HG03175 (cell line): Measurements from ENCODE around the gene FILIP1L.

Source experiments
- ATAC-seq: cut with Tn5 transposase; IDR thresholded peaks from one replicate; pipeline ENCODE4 v1.9.1; 2021; ENCODE audit warnings: mild to moderate bottlenecking, moderate library complexity; ENCODE audit not compliant: unreplicated experiment

The FILIP1L gene

DNA sequence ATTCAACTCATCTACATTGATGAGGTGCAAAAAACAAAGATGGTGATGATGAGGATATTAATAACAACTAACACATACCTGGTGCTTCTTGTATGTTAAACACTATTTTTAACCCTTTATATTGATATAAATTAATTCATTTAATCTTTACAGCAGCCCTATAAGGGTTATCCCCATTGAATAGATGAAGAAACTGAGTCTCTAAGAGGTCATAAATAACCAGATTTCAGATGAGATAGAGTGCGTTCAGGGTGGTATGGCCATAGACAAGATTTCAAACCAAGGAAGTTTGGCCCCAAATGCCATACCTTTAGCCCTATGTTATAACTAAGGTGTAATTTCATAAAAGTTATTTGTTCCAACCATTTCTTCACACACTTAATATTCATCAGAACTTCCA lies 214.1 kb downstream of the FILIP1L start:
- no peak for ATAC-seq

DNA sequence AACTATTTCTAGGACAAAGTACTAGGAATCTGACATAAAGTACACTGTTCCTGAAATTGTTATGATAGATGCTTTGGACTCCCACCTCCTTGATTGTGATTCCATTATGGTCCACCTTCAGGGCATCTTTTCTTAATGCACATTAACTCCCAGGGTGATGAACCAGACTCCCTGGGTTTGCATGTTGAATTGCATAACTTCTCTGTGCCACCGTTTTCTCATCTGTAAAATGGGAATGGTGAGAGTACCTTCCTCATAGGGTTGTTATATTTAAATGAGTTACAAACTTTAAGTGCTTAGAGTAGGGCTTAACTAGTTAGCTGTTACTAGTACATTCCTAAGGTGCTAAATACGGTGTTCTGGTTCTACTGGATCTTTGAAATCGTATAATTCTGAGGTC lies 214.7 kb downstream of the FILIP1L start:
- ATAC-seq = no peak

DNA sequence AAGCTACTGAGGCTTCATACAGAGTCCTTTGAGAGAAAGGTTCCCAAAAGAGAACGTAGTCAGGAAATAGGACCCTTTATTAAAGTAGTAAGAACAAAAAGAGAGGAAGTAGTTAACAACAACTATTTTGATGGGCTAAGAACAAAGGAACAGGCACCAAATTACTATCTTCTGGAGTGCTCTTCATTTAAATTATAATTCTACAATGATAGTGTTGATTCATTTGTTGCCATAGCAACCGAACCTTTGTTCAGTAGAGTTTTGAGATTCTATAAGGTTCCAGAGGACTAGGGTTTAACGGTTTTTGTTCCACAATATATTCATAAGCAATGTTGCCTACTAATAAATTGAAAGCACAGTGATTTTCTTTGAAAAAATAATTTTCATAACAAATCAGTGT lies 217.8 kb downstream of the FILIP1L start:
- no peak for ATAC-seq

DNA sequence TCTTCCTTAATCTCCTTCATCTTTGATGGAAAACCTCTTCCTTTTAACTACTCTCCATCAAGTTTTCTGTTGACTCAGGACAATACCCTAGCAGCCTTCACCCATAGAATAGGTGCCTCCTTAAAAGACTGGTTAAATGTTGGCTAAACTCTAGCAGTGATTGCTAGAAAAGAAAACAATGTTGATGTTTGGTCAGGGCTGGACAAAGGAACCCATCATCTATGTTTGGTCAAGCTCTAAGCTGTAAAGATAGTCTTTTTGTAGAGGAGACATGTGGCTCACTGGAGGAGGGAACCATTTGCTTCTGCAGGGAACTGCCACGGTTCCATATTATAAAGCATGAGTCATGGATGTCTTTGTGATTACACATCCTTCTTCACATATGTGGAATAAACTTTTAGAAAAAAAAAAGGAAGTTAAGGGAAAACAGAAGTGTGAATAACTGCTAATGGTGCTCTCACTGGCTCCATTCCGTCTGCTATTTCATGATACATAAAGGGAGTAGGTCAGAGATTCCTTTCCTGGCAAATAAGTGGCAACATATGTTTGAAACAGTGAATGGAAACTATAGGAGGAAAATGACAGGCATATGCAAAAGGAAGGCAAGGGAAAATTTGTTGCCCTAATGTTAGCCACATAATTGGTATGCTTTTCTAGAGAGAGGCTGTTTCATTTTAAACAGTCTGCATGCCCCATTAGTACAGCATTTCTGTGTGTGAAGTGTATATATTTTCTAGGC lies 218.4 kb downstream of the FILIP1L start:
- ATAC-seq = no peak

DNA sequence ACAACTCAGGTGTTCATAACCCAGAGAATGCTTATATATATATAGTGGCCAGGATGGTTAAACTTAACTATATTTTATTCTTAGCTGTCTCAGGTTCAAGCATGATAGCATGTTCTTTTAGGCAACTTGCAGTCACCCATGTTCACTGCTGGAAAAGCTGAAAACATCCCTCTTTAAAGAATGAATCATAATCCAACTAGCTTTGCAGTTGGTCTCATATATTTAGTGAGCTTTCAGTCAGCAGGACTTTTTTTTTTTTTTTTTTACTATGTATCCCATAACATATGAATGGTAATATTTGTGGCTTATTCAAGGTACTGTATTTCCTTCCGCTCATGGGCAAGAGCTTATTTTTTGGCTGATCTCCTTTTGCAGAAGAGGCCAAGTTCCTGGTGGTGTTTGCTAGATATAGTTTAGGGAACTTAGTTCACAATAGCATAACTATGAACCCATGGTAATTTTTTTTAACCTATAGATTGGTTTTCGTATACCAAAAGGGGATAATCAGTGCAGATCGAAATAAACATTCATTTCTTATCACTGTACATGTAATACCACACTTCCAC lies 219.1 kb downstream of the FILIP1L start:
- ATAC-seq = no peak

DNA sequence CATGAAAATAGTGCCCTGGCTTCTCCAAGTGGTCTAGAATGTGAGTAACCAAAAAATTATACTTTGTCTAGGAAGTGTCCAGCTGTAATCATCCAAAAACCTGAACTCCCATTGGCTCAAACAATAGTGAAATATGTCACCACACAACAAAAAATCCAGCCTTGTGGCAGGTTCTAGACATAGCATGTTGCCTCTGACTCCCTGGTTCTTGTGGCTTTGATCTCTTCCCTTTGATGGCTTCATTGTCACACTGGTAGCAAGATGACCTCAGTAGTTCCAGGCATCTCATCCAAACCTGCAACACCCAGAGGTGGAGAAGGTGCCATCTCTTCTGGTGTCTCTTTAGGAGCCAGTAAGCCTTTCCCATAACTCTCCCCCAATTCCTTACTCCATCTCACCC lies 222.0 kb downstream of the FILIP1L start:
- ATAC-seq = no peak

DNA sequence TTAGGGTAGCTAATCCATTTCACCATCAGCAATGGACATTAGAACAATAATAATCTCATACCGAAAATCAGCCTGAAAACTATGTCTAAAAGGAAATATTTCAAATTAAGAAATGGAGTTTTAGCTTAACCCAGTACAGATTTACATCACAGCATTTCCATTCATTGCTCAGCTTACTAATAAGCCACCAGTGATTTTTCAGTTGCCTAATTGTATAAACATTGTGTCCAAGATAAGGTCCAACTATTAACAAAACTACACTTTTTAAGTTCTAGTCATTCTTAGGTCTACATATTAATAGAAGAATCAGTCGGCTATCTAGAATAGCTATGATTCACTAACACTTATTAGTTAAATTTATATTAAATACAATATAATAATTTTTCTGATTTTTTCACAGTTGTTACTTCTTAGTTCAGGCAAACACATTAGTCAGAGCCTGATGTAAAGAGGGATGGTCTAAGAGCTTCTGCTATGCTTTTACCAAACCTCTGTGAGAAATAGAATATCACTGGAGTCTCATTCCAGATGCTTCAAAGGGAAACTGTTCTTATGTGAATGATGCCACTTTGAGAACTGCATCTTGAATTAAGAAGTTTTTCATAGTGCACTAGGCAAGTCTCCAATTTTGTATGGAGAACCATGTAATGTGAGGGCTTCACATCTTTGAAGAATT lies 222.6 kb downstream of the FILIP1L start:
- ATAC-seq = no peak

DNA sequence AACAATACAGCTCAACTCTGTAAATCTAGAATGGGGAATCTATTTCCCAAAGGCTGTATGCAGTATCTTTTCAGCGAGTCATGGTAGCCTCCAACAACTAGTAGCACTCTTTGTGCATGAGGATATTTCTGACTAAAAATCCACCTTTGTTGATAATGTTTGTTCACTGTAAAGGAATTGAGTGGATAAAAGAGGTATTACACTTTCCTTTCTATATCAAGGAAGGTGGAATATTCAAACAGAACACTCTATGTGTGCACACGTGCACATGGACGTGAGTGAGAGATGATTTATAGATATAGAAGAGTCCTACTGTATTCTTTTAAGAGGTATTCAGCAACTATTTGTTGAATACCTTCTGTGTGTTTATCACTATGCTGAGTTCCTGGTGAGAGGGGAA lies 228.4 kb downstream of the FILIP1L start:
- ATAC-seq = no peak

DNA sequence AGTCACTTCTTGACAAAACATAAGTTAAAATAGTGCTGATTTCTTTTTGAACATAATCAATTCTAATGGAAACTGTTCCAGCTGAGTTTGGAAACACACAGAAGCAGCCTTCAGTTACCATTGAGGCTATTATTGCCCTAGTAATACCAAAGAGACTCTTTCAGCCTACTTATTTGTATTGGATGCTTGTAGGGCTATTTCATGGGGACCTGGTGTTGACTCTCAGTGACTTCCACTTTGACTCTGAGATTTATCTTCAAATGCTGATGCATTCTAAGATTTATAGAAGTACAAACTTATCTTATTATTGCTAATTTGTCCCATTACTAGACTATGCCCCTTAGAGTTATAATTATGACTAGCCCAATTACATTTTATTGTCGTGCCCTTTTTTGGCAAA lies 229.2 kb downstream of the FILIP1L start:
- no peak for ATAC-seq

DNA sequence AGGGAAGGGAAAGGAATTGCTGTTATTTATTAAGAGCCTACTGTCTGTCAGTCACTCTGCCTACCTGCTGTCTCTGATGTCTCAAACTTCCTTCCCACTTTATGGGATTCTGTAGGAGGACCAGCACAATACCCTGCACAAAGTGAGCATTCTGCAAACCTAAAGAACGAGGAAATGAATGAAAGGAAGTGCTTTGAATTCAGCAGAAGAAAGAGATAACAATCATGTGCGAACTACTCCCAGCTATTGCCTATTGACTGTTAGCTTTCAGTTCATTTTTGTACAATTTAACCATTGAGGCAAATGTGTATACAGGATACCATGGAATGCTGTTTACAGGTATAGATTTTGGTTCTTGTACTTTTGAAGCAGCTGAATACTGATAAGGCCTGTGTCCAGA lies 229.8 kb downstream of the FILIP1L start:
- no peak for ATAC-seq

DNA sequence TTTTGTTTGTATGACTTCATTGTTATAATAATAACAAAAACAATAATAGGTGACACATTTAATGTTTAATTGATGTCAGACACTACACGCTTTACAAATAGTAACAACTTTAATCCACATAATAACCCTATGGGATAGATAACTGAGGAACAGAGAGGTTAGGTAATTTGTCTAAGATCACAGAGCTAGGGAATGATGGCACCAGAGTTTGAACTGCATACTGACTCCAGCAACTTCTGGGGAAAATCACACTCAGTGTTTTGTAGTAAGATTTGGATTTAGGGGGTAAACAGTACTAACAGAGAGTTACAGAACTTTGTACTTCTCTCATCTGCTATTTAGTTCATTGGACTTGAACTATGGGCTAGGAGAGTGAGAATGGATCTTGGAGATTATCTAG lies 230.6 kb downstream of the FILIP1L start:
- no peak for ATAC-seq

DNA sequence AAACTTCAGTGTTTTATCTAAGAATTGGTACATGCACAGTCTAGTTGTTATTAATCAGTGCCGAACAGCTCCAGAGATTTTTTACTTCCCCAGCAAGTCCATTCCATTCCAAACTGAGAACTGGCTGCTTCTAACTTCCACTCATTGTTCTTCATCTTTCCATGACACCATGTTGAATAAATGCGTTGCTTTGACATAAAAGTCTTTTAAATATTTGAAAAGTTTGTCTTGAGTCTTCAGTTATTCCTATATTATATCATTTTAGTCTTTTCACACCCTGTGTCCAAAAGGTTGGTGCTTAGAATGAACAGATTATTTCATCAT lies 231.2 kb downstream of the FILIP1L start:
- ATAC-seq = no peak

DNA sequence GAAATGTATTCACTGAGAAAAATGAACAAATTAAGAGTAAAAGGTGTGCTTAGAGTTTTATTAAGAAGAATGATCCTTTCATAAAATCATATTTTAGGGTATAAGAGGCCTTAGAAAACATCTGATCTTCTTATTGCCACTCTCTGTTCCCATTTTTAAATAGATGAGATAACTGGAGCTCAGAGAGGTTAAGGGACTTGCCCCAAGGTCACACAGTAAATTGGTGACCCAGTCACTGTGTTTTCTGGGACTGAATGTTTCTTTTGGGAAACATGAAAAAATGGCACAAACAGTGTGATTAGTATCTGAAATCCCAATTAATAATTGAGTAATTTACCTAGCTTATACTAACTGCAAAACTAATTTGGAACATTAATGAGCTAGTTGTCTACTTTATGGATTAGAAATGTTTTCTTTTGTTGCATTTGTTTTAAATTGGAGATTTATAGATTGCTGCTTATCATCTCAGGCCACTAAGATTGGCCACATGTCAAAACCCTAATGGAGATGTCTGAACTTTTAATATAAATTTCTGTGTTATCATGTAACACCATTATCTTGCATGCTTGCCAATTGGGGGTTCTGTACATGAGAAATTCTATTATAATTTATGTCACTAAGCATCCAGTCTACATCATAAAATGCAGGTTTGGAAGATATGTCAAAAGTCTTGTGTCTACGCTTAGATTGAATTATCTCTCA lies 231.7 kb downstream of the FILIP1L start:
- no peak for ATAC-seq

DNA sequence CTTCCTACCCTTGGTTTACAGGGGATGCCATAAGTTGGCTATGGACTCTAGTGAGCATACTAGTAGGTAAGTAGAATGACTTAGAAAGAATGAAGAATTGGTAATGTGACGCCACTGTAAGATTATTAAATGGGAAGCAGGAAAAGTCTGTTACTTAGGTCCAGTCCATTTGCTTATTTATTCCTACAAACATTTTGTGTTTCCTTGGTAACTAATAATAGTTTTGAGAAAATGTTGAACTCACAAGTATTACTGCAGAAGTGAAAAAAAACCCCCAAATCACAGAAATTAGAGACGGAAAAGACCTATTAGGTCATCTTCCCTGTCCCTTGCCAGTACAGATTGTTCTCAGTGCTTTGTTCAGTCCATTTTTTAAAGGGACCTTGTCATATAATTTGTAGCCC lies 233.2 kb downstream of the FILIP1L start:
- no peak for ATAC-seq

DNA sequence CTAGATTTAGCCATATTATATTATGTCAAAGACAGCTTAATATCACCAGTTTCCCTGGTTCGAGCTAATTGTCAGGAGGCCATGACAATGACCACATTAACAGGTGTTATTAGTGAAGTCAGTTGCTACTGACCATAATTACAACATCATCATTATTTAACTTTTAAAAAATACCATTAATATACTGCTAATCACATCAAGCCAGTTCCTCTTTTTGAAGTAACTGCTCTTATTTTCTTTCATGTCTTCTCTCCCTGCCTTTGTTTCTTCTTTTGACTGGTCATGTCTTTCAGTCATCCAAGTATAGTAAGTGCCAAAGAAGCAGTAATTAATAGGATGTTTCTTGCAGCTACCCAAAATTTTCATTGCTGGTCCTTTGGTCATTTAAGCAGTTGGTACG lies 235.0 kb downstream of the FILIP1L start:
- no peak for ATAC-seq

DNA sequence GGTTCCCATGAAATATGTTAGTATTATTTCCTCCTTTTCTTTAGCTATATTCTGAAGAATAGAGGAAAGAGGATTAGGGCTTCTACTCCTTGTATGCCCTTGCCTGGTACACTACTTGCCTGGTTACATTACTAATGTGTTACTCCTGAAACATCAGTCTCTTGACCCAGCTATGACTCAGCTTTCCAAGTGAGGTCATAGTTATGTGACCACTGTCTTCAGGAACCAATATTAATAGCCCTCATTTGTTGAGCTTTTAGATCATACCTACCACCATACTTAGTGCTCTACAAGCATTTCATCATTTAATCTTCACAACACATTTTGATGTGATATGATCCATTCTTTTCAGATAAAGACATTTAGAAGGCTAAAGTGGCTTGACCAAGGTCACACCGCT lies 236.3 kb downstream of the FILIP1L start:
- ATAC-seq = peak; percentile 43

DNA sequence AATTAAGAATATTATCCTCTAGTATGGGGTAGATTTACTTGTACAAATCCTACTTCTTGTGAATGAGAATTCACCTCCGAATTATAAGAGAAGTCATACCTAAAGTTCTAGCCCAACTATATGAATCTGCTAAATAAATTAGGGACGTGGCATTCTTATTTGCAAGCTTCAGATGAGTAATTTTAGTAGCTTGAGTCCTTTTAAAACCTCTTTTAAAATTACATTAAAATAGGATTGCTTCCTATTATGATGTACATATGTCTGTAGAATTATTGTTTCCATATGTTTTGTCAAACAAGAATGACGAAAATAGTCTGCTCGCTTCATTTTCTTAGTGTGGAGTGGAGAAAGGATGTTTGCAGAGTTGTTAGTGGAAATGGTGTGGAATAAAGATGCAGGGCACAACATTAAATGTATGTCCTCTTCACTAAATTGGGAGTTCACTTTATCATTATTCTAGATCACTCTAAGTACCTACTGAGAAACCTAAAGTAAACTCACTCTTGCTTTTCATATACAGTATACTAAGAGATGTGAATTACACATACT lies 237.2 kb downstream of the FILIP1L start:
- ATAC-seq = no peak

DNA sequence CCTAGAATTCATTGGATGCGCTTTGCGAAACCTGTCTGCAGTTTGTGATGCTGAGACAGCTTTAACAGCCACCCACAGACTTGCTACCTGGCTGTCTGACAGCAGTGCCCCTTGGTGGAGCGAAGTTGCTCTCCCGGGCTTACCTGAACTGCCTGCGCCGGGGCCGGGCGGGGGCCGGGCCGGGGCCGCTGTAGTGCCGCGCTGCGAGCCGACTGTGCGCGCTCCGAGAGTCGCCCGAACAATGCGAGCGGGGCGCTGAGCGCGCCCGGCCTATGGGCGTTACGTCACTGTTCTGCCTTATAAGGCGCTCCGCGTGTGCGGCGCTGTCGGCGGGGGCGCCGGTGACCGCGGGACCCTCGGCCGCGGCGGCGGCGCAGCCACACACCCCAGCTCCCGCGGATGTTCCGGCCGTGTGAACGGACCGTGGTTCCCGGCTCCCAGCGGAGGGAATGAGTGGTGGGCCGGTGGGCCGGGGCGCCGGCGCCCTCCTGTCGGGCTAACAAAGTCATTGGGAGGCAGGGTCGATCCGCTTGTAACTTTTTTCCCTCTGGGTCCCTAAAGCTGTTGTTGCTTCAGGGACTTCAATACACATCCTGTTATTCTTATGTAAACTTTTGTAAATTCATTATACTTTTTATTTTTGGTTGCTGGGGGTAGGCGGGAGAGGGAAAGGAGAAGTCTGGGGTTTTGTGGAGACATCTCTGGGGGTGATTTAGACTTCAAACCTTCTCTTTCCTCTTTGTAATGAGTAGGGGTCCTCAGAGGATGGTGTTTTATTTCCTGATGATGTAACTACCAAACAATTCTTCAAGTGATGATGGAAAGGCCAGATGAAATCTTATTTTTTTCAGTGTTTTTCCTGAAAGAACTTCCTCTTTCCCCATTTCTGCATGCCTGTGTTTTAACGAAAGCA lies 238.1 kb downstream of the FILIP1L start:
- ATAC-seq = peak; percentile 90

DNA sequence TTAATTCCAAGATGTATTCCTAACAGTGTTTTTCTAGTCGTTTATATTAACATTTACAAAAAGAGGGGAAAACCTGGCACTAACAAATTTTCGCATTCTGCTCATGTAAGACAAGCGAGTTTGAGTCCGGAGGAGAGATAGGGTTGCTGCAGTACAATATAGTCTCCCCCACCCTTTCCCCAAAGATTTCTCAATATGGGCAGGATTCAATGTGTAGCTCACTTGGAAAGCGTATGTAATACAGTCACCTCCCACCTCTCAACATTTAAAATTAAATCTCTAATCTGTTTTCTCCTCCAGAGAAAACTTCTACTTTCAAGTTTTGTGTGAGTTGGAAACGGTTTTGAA lies 238.7 kb downstream of the FILIP1L start:
- no peak for ATAC-seq

DNA sequence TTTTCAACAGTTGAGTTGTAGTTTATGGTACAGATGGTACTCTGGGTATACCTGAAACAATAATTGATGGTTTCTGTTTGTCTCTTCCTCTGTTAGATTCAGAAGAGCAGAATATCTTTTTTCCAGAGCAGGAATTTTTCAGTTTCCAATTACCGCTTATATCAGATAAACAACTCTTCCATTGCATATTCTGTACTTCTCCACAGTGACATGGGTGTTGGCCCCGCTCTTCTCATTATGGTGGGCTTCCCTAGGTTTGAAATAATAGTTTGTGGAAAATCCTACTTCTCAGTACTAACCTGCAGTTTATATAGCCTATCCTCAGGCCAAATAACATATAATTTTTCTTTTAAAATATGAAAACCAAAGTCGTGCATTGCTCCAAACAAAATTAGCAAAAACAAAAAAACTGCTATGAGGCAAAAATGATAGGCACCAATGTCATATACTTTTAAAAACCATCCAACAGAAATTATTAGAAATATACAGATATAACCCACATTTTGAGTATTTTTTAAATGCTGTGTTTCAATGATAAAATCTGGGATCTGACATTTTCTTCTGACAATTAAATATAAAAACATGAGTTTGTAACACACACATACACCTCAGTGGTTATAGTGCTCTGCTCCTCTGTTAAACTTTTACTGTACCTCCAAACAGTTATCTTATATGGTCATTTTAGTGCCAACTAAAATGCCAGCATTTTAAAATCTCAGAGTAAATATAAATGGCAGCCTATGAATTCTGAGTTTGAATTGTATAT lies 239.9 kb downstream of the FILIP1L start:
- no peak for ATAC-seq
